Fibroblast of skin of left biceps (primary cell): ENCODE results near the gene CDK11B.

Experiments used
- DNase-seq, 2 experiments: peaks; one replicate each; pipeline ENCODE4 v3.0.0-alpha.2; 2013; ENCODE audit warnings: low read depth in 2 of 2

CDK11B gene

DNA sequence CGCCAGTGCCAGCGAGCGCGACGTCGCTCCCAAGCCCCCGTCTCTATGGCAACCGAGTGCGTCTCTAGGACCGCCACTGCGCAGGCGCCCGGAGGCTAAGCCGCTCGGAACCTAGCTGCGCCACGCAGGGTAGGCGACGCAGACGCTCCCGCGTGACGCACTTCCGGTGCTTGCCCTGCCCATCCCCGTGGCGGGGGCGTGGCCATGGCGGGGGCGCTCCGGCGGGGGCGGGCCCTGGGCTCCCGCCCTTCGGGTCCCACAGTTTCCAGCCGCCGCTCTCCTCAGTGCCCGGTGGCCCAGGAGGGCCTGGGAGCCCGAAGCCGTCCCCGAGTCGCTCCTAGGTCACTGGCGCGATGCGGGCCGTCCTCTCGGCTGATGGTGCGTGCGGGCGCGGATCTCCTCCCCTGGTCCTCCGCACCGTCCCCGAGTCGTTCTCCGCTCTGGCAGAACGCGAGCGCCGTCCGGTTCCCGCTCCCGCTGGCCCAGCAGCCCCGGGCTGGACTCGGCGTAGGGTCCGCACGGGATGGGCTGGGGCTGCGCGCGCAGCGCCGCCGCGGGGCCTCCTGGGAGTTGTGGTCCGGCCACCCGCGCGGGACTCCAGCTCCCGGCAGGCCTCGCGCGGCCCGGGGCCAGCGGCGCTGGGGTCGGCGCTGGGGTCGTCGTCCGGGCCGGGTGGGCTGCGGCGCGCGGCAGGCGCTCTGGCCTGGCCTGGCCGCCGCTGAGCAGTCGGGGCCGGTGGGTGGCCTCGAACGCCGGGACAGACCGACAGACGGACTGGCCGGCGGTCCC, 43.4 kb downstream of the CDK11B start, which contains the start of gene MIB2:
TSS of gene MIB2 (plus strand) at position 245 of the 789 bp plus-strand sequence. CDS start 7,953 bp downstream, outside the sequence.
- peak; percentile 82 to 87 for DNase-seq

DNA sequence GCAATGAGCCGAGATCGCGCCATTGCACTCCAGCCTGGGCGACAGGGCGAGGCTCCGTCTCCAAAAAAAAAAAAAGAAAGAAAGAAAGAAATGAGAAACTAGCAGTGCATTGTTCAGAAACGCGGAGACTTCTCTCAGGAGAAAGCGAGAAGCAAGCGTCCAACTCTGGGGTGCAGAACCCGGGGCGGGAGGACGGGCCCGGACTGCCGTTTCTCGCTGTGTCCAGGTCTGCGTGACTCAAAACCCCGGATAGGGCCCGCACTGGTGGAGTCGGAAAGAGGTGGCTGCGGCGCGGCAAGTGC, 43.9 kb downstream of the CDK11B start:
- DNase-seq: no peak

DNA sequence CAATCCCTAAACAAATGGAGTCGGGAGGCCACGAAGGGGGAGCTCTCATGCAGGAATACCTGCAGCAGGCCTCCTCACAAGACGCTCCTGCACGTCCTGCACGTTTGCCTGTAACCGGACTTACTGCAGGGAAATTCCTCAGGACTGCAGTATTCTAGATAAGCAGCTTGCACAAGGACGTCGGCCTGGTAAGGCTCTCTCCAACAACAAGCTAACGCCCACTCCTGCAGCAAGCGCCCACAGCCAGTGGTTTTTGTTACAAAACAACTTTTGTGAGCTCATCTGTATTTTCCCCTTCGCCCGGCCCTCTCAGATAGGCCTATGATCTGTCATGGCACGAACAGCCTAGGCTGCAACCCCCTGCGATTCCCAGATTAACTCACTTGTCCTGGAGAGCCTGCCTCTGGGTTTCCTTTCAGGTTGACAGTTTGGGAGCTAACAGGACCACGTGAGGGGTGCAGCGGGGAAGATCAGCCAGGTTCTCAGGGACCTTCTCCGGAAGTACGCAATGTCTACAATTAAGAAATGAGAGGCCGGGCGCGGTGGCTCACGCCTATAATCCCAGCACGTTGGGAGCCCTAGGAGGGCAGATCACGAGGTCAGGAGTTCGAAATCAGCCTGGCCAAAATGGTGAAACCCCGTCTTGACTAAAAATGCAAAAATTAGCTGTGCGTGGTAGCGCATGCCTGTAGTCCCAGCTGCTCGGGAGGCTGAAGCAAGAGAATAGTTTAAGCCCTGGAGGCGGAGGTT, 44.4 kb downstream of the CDK11B start:
- peak; percentile 12 to 16 for DNase-seq

DNA sequence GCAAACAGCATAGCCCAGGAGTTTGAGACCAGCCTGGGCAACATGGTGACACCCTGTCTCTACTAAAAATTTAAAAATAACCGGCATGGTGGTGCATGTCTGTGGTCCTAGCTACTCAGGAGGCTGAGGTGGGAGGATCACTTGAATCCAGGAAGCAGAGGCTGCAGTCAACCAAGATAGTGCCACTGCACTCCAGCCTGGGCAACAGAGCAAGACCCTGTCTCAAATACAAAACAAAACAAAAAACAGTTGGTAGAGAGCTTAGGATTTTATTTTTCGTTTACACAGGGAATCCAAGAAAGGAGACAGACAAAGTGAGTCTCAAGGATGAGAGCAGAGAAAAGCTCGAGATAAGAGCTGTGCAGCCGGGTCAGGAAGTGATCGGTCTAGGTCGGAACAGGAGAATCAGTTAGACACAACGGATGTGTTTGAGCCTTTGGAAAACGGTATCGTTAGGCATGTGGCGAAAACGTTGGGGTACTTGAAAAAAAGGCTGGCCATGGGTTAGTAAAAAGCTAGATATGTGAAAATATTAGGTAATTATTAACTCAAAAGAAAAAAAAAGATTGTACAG, 45.2 kb downstream of the CDK11B start:
- DNase-seq: no peak

DNA sequence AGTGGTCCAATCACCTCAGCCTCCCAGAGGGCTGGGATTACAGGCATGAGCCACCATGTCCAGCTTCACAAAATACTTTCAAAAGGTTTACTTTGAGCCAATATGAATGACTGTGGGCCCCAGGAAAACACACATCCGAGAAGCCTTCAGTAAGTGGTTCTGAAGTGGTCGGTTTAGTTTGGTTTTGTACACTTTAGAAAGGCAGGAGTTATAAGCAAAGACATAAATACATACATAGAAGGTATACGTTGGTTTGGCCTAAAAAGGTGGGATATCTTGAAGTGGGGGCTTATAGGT, 46.8 kb downstream of the CDK11B start:
- DNase-seq: no peak

DNA sequence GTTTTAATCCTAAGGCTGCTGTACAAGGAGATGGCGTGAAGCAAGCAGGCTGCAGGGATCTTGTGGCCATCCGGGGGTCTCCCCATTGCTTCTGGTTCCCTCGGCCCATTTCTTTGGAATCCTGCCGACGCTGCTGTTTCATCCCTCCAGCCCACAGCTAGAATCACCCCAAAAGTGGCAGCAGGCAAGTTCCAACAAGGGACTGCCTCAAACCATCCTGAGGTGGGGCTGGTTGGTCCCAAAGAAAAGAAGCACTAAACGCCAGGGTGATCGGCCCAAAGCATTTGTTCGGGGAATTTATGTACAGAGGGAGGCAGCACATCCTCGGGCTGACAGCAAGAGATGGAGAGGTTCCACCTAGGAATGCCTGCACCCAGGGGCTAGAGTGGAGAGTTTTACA, 48.0 kb downstream of the CDK11B start:
- no peak for DNase-seq

DNA sequence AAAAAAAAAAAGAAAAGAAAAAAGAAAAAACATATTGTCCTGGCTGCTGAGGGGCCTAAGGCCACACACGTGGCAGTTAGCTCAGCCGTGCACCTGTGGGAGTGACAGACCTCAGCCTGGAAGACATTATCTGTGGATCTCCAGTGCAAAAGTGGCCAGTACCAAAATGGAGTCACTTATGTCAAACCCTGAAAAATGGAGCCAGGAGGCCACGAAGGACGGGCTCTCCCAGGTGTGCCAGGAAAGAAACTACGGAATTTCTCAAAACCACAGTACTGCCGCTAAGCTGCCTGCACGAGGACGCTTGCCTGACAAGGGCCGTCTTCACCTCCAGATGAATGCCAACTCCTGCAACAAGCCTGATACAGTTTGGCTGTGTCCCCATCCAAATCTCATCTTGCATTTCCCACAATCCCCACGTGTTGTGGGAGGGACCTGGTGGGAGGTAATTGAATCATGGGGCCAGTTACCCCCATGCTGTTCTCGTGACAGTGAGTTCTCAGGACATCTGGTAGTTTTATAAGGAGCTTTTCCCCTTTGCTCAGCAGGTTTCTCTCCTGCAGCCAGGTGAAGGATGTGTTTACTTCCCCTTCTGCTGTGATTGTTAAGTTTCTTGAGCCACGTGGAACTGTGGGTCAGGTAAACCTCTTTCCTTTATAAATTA, 48.9 kb downstream of the CDK11B start:
- DNase-seq: no peak

DNA sequence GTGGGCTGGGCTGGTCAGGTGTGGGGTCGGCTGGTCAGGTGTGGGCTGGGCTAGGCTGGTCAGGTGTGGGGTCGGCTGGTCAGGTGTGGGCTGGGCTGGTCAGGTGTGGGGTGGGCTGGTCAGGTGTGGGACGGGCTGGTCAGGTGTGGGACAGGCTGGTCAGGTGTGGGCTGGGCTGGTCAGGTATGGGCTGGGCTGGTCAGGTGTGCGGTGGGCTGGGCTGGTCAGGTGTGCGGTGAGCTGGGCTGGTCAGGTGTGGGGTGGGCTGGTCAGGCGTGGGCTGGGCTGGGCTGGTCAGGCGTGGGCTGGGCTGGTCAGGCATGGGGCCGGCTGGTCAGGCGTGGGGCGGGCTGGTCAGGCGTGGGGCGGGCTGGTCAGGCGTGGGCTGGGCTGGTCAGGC, 52.6 kb downstream of the CDK11B start:
- no peak for DNase-seq

DNA sequence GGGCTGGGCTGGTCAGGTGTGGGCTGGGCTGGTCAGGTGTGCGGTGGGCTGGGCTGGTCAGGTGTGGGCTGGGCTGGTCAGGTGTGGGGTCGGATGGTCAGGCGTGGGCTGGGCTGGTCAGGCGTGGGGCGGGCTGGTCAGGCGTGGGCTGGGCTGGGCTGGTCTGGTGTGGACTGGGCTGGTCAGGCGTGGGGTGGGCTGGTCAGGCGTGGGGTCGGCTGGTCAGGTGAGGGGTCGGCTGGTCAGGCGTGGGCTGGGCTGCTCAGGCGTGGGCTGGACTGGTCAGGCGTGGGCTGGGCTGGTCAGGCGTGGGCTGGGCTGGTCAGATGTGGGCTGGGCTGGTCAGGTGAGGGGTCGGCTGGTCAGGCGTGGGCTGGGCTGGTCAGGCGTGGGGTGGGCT, 53.1 kb downstream of the CDK11B start:
- DNase-seq: no peak

DNA sequence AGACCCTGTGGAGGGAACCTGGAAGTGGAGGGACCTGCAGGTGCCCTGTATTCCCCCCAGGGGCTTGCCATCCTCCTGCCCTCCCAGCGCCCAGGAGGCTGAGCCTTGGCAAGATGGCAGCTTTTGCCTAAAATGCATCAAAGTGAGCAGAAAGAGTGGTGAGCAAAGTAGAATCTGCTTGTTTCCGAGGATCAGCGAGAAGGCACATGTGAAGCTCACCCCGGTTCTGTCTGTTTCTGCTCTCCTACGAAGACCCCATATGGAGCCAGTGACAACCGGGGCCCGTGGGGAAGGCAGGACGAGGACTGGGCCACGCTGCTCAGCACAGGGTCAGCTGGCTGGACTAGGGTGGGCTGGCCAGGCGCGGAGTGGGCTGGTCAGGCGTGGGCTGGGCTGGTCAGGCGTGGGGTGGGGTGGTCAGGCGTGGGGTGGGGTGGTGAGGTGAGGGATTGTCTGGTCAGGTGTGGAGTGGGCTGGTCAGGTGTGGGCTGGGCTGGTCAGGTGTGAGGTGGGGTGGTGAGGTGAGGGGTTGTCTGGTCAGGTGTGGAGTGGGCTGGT, 53.7 kb downstream of the CDK11B start:
- no peak for DNase-seq

DNA sequence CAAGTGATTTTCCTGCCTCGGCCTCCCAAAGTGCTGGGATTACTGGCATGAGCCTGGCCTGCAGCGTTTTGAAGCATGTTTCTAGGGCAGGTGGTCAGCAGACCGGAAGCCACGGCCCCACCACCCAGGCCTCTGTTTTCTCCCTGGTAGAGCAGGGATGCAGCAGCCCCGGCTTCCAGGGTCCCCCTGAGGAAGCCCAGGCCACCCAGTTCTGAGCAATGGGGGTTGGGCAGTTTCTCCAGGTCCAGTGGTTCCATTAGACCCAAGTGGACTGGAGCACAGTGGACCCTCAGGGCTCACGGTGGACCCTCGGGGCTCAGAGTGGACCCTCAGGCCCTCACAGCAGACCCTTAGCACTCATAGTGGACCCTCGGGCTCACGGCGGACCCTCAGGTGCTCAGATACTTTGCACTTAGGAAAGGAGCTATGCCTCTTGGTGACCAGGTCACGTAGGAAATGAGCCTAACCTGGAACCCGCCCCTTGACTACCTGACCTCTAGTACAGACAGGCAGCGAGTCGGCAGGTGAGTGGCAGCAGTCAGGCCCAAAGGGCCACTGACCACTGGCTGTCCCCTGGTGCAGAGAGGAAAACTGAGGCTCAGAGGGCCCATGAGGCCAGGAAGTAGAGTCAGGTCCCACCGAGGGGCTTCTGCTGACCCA, 54.3 kb downstream of the CDK11B start:
- no peak for DNase-seq

DNA sequence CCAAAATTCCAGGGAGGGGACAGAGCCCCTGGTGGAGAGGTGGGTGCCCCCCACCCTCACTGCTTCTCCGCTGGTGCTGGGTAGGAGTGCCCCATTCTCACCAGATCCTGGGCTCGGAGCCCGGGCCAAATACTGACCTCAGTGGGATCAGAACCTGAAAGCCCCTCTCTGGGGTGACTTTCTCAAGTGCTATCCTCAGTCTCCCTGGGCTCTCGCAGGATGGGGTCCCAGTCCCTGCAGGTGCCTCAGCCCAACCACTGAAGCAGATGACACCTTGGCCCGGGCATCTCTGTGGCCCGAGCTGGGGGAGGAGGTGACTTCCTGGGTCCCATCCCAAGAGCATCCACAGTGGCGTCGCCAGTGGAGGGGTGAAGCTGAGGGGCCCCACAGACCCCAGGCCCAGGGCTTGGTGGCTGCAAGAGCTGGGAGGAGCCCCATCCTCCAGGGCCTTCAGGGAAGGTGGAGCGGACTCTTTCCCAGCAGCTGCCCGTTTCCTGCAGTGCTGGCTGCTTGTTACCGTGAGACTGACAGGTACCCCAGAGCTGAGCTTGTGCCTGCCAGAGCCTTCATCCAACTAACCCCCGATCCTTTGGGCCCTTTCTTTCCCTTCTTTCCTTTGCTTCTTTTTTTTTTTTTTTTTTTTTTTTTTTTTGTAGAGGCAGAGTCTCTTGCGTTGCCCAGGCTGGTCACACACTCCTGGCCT, 55.0 kb downstream of the CDK11B start:
- DNase-seq: no peak

DNA sequence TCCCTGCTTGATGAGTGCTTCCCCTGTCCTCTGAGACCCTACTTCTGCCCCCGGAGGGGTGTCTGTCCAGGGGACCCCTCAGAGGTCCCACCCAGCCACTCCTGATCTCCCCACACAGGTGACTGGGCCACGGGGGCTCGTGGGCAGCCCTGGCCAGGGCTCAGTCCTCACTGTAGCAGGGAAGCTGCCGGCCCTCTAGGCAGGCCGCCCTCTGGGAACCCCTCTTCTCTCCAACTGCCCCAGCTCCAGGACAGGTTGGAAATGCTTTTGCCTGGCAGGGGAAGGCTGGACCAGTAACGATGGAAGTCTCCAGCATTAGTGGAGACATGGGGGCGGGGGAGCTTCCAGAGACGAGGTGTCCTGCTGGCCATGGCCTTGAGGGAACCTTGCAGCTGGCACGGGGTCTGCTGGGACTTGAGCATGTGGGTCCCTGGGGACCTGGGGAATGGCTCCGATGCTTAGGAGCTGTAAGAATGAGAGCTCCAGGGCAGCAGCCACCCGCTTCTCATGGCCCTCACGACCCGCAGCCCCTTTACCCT, 55.8 kb downstream of the CDK11B start:
- DNase-seq: no peak

DNA sequence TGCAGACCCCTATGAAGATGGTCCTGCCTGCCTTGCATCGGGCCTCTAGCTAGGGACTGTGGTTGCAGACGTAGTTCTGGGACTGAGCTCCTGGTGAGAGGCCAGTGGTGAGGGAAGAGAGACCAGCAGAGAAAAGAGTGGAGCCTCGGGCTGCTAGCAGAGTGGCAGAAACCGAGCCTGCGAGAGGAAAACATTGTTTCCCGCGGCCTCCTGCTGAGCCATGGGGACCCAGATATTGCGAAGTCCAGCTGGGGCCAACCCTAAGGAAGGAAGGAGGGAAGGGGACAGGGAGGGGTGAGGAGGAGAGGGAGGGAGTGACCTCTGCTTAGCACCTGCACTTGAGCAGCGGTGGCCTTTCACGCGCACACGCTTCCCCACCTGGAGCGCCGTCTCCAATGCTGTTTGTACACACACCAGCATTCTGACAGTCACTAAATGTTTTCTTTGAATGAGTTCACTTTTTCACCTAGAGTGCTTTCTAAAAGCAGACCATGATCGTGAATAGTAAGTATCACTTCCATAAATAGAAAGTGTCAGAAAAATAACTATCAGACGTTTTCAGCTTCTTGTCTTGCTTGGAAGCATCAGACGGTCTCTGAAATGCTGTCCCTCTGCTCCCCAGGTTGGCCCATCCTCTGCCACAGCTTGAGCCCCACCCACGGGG, 56.4 kb downstream of the CDK11B start:
- no peak for DNase-seq

DNA sequence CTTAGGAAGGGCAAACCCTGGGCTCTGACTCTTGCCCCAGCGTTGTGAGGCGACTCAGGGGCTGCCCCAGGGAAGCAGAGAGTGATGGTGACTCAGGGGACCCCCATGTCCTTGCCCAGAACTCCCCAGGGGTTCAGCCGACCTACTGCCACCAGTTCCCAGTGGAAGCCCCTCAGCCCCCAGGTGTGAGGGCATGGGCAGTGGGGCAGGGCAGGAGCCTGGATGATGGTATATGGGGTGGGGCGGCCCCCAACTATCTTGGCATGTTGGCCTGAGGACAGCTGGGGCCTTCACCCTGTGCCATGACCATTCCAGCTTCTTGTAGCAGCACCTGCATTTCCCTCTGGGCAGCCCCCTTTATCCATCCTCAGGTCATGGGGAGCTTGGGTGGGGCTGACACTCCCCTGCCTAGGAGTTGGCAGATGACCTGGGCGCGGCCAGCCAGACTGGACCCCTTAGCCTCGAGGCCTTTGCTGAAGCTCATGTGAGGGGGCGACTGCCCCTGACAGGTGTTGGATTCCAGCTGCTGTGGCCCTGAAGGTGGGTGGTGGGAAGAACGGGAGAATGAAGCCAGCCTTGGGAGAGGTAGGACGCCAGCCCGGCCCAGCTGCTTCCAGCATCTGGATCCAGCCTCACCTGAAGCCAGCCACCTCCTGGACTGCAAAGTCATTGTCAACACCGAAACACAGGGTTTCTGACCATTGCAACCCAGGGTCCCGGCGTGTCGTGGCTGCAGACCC, 57.1 kb downstream of the CDK11B start:
- DNase-seq: no peak

DNA sequence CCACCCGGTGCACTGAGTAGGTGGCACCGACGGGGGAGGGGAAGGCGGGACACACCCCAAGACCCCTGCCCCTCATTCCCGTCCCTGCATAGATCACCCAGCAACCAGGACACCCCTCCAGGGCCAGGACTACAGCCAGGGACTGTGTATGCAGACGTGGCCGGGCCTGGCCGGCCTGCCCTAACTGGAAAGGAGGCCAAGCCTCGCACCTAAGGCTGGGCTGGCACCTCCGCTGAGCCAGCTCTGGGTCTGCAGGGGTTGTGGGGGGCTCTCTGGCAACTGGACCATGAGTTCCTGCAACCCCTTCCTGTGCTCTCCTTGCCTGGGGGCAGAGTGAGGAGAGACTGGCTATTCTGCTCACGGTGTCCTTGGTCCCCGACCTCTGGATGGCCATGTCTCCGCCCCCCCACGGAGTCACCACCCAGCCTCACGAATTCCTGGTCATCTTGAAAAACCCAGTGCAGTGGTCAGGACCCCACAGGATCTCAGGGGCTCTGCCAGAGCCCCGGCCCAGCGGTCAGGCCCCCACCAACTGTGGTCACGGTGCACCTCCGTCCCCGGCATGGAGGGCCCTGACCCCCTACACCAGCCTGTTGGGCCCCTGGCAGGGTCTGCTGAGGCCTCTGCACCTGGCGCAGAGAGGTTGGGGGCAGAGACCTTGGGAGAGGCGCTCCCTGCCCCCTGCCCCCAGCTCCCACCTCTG, 57.8 kb downstream of the CDK11B start:
- no peak for DNase-seq

DNA sequence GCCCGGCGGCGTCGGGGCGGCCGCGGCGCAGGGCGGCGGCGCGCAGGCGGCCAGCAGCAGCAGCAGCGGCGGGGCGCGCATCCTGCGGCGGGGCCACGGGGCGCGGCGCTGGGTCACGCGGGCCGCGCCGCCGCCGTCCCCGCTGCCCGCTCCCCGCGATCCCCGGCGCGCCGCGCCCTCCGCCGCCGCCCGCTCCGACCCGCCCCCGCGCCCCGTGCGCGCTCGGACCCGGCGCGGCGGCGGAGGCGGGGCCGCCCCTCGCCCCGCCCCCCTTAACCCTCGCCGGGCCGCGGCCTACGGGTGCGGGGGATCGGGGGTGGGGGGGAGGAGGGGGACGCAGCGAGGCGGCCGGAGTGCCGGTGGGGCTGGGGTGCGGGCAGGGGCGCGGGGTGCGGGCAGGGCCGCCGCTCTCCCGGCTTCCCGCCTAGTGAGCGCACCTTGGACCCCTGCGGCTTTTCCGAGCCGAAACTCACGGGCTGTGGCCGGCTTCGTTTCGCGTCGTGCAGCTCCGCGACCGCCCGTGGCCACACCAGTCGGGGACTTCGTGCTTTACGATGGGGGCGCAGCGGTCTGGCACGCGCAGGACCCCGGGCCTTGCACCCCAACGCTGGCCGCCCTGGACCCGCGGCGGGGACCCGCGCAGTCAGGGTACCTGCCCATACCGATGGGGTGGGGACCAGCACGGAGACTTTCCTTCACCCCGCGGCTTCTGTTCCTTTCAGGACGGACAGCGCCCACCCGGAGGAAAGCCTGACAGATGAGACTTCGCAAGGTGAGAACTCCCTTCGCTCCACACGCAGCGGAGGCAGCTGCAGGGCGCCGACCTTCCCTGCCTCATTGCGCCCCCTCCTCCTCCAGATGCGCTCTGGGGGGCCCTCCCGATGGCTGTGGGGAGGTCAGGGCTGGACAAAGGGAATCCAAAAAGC, 58.6 kb downstream of the CDK11B start, which contains the start of gene FNDC10:
TSS of gene FNDC10 (minus strand) at position 201 of the 926 bp plus-strand sequence. CDS start at position 81, 120 bp downstream.
- DNase-seq: no peak
